SH-SY5Y (cell line): ENCODE results near the gene CYP8B1.

ENCODE experiments used
- GATA2 ChIP-seq: IDR thresholded peaks from 2 replicates; pipeline ENCODE4 v1.6.1; 2011; ENCODE audit warnings: mild to moderate bottlenecking, low read depth, low read length
- GATA3 ChIP-seq: IDR thresholded peaks from 2 replicates; pipeline ENCODE4 v1.6.1; 2011; ENCODE audit warnings: low read depth, mild to moderate bottlenecking, low read length, moderate library complexity

DNA sequence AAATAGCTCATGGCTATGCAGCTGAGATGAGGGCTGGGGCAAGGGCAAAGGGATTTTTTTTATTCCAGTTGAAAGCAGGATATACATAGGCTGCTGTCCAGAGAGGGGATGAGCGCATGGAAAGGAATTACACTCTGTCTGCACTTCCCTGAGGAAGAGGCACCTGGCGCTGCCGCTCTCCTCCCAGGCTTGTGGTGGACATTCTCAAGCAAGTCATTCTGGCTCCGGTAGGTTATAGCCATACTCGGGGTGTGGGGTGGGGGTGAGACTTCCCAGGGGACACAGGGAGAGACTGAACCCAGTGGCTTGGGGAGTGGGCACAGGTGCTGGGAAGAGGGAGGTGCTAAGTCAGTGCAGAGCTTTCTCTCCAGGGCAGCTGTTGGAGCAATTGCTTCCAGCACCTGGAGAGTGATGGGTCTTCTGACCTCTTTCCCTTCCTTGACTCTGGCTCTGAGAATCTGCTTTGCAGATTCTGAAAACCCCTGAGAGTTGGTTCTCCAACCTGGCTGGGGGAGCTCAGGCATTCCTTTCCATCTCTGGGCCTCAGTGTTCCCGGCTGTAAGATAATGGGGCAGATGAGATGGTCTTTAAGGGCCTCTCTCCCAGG, 24.3 kb downstream of the CYP8B1 start:
- TF ChIP-seq GATA2 (no peak), GATA3 (no peak)
